ENCODE results near the gene RSBN1L. TPM values are rescaled to one million over a fixed set of nuclear protein-coding genes. Genes with fewer than 3 reads are reported as not detected.
A peak's percentile ranks its signal among the peaks of the same experiment; 100 is the strongest.

The RSBN1L gene
- total RNA-seq, 2 donors from 2014 or later = 7.5 to 7.9 TPM

DNA sequence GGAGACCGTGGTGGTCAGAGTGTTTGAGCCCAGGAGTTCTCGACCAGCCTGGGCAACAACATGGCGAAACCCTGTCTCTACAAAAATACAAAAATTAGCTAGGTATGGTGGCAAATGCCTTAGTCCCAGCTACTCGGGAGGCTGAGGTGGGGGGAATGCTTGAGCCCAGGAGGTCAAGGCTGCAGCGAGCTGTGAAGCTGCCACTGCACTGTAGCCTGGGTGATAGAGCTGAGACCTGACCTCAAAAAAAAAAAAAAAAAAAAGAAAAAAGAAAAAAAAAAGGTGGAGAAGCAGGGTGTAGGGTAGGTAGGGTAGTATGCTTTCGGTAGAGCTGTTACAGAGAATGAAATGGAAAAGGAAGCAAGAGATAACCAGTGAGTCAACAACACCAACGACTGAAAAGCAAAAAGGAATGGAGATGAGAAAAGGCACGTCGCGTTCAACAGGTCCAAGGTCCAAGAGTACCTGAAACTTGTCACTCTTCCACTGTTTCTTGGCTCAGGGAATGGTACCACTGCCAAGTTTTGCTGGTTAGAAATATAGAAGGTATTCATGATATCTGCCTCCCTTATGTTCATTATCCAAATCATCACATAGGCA, 4.3 kb upstream of the RSBN1L start:
- peaks cover 0 to 24% of the 10 kb centered on the region in 2 donors for H3K4me1 ChIP-seq
- DNase-seq (ENCODE audit: low spot score) = no peak
- no peaks in the 10 kb centered on the region for H3K9me3 ChIP-seq
- H3K27ac ChIP-seq = no peak overlapping the region
- H3K4me3 ChIP-seq = no peak overlapping the region
- H3K27me3 ChIP-seq = no peaks in the 10 kb centered on the region
- TF ChIP-seq, protein P1, sequence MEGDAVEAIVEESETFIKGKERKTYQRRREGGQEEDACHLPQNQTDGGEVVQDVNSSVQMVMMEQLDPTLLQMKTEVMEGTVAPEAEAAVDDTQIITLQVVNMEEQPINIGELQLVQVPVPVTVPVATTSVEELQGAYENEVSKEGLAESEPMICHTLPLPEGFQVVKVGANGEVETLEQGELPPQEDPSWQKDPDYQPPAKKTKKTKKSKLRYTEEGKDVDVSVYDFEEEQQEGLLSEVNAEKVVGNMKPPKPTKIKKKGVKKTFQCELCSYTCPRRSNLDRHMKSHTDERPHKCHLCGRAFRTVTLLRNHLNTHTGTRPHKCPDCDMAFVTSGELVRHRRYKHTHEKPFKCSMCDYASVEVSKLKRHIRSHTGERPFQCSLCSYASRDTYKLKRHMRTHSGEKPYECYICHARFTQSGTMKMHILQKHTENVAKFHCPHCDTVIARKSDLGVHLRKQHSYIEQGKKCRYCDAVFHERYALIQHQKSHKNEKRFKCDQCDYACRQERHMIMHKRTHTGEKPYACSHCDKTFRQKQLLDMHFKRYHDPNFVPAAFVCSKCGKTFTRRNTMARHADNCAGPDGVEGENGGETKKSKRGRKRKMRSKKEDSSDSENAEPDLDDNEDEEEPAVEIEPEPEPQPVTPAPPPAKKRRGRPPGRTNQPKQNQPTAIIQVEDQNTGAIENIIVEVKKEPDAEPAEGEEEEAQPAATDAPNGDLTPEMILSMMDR (IDR thresholded peaks at IDR 0.05) = no peak
- H3K36me3 ChIP-seq = no peaks in the 10 kb centered on the region

DNA sequence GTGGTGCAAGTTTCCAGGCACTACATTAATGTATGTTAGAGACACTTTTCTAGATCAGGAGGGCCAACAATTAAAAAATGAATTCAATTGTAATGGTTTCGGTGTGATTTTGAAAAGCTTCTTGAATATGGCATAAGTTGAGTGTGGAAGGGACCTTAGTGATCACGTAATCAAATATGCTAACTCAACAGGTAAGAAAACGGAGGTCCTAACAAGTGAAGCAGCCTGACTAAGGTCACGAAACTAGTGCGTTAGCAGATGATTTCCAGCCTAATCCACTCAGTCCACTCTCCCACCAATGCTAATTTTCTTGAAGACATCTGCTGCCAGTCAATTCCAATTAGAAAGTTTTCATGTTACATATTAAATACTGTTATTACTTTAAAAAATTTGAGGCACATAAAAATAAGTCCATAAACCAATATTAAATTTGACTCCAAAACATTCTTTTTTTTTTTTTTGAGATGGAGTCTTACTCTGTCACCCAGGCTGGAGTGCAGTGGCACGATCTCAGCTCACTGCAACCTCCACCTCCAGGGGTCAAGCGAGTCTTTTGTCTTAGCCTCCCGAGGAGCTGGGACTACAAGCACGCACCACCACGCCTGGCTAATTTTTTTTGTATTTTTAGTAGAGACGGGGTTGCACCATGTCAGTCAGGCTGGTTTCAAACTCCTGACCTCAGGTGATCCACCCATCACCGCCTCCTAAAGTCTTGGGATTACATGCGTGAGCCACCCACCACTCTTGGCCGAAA, 2.3 kb upstream of the RSBN1L start:
- no peaks in the 10 kb centered on the region for H3K27me3 ChIP-seq
- TF ChIP-seq, protein P1 (IDR thresholded peaks at IDR 0.05) = no peak
- H3K27ac ChIP-seq = no peak overlapping the region
- H3K36me3 ChIP-seq = no peaks in the 10 kb centered on the region
- DNase-seq (ENCODE audit: low spot score) = no peak
- peaks cover 0 to 40% of the 10 kb centered on the region in 2 donors for H3K4me1 ChIP-seq
- H3K4me3 ChIP-seq = peak overlapping the region in 1 of 2 donors; percentile 2
- no peaks in the 10 kb centered on the region for H3K9me3 ChIP-seq

DNA sequence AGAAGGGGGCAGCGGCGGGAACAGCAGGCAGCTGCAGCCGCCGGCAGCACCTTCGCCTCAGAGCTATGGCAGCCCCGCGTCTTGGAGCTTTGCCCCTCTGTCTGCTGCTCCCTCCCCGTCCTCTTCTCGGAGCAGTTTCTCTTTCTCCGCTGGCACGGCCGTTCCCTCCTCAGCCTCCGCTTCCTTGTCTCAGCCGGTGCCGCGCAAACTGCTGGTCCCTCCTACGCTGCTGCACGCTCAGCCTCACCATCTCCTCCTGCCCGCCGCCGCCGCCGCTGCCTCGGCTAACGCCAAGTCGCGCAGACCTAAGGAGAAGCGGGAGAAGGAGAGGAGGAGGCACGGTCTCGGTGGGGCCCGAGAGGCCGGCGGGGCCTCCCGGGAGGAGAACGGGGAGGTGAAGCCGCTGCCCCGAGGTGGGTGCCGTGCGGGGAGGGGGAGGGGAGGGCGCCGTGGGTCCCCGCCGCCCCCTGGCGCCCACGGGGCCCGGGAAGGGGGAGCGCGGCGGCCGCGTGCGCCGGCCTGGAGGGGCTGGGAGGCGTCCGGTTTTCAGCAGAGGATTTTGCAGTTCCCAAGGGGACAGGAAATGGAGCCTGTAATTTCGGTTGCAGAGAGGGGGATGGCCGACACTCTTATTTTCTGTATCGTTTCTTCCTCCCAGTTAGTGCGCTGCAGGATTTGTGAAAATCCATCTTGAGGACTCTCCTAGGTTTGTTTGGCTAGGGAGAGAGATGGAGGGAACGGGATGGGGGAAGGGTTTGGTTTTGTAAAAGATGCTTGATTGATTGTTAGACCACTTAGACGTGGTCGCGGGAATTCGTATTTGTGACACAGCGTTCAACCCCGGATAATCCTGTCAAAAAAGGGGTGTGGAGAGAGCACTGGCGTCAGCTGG, 630 bp downstream of the RSBN1L start:
- no peaks in the 10 kb centered on the region for H3K9me3 ChIP-seq
- no peak for DNase-seq (ENCODE audit: low spot score)
- TF ChIP-seq, protein P1 (IDR thresholded peaks at IDR 0.05) = no peak
- H3K27me3 ChIP-seq = no peaks in the 10 kb centered on the region
- H3K4me3 ChIP-seq = peak overlapping the region; percentile 91 to 99
- H3K27ac ChIP-seq = peak overlapping the region; percentile 98 to 99
- no peaks in the 10 kb centered on the region for H3K36me3 ChIP-seq
- H3K4me1 ChIP-seq = peaks cover 0 to 54% of the 10 kb centered on the region in 2 donors

DNA sequence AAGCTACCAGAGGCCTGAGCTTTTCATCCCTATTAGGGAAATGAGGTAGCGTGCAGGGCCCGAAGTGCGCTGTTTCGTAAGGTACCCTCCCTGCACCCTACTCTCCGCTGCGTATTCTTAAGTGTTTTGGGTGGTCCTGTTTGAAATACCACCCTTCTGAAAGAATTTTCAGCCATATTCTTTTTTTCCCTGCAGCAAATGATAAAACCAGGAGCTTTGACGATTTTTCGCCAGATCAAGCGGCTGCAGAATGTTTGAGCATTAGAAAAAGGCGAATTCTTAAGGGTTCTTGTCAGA, 1.2 kb downstream of the RSBN1L start:
- peaks cover 0 to 54% of the 10 kb centered on the region in 2 donors for H3K4me1 ChIP-seq
- TF ChIP-seq, protein P1 (IDR thresholded peaks at IDR 0.05) = no peak

DNA sequence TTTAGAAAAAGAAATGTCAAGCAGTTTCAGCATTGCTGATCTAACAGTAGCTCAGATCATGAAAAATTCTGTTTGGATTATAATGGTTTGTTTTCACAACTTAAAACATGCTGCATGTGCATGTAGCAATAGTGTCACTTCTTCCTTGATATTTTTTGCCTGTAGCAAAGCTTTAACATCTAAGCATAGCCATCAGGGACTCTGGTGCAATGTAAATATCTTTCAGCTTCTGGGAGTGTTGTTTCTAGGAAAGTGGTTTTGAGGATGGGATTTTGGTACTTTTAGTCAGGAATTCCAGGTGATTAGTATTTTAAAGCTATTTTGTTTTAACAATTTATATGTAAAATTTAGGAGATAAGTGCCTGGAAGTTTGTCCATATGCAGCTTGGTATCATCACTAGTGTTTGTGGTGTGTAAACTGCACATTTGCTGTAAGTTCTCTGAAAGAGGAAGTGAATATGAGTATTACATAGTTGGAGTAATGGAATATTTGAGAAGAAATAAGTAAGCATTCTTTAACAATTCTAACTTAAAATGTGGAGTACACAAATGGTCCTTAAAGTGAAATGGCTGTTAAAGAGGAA, 1.9 kb downstream of the RSBN1L start:
- H3K27me3 ChIP-seq = no peaks in the 10 kb centered on the region
- peak overlapping the region; percentile 91 to 99 for H3K4me3 ChIP-seq
- no peaks in the 10 kb centered on the region for H3K36me3 ChIP-seq
- peaks cover 0 to 53% of the 10 kb centered on the region in 2 donors for H3K4me1 ChIP-seq
- no peaks in the 10 kb centered on the region for H3K9me3 ChIP-seq
- TF ChIP-seq, protein P1 (IDR thresholded peaks at IDR 0.05) = no peak
- H3K27ac ChIP-seq = peak overlapping the region; percentile 98 to 99
- no peak for DNase-seq (ENCODE audit: low spot score)

More for the DNA sequence above, 1.2 kb downstream of the RSBN1L start:
- DNase-seq (ENCODE audit: low spot score) = peak; percentile 64
- Histone ChIP-seq H3K9me3 (no peaks in the 10 kb centered on the region), H3K36me3 (no peaks in the 10 kb centered on the region), H3K4me3 (peak overlapping the region; percentile 91 to 99), H3K27me3 (no peaks in the 10 kb centered on the region), H3K27ac (peak overlapping the region; percentile 98 to 99)
